Mesothelial cell of epicardium (in vitro differentiated cells): ENCODE data around the gene CCL1. TPM values are rescaled to one million over a fixed set of nuclear protein-coding genes. Genes with fewer than 3 reads are reported as not detected.

Source experiments
- DNase-seq, 2 experiments: peaks; one replicate each; pipeline ENCODE4 v3.0.0; 2021; ENCODE audit warnings: low spot score in 2 of 2; ENCODE audit not compliant: unreplicated experiment in 2 of 2
- H3K27ac Mint-ChIP-seq: 2 replicates; pipeline ENCODE4 v1.8.0; 2021; ENCODE audit warnings: mixed read lengths
- H3K27me3 Mint-ChIP-seq: 2 replicates; pipeline ENCODE4 v1.8.0; 2021; ENCODE audit warnings: low read depth, mixed read lengths
- H3K36me3 Mint-ChIP-seq: 2 replicates; pipeline ENCODE4 v1.8.0; 2021; ENCODE audit warnings: mixed read lengths
- H3K4me1 Mint-ChIP-seq: 2 replicates; pipeline ENCODE4 v1.8.0; 2021; ENCODE audit warnings: mixed read lengths
- H3K4me3 Mint-ChIP-seq: 2 replicates; pipeline ENCODE4 v1.8.0; 2021; ENCODE audit warnings: mild to moderate bottlenecking, moderate library complexity, mixed read lengths
- H3K9me3 Mint-ChIP-seq: 2 replicates; pipeline ENCODE4 v1.8.0; 2021; ENCODE audit warnings: mixed read lengths
- total RNA-seq: library from RNA; stranded (reverse); gene quantifications from 3 replicates; pipeline ENCODE4 v1.2.1, GENCODE V29; 2021
- TF ChIP-seq, protein P1 (sequence below): fragments of 200-600 bp; sonication (generic); IDR thresholded peaks from one replicate; pipeline ENCODE4 v1.5.0; 2021; ENCODE audit warnings: antibody characterized with exemption; ENCODE audit not compliant: unreplicated experiment

Gene CCL1
- total RNA-seq, 1 donor from 2014 or later, result not detected

DNA sequence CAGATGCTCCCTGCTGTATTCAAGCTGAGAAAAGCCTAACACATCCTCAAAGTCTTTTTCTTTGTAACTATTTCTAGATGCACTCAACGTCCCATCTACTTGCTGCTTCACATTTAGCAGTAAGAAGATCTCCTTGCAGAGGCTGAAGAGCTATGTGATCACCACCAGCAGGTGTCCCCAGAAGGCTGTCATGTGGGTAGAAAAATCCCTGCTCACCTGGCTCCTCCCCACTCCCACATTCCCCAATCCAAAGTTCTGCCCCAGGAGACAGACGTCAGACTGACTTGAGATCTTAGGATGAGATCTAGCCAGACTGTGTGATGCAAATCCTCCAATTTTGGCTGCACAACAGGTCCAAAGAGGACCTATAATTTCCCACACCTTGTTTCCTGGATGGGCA is 5.6 kb downstream of the CCL1 start:
- no peak overlapping the region for H3K4me3 Mint-ChIP-seq
- DNase-seq, result no peak
- no peaks in the 10 kb centered on the region for H3K4me1 Mint-ChIP-seq
- H3K27ac Mint-ChIP-seq, result no peak overlapping the region
- peaks cover 5% of the 10 kb centered on the region for H3K9me3 Mint-ChIP-seq
- TF ChIP-seq, protein P1, sequence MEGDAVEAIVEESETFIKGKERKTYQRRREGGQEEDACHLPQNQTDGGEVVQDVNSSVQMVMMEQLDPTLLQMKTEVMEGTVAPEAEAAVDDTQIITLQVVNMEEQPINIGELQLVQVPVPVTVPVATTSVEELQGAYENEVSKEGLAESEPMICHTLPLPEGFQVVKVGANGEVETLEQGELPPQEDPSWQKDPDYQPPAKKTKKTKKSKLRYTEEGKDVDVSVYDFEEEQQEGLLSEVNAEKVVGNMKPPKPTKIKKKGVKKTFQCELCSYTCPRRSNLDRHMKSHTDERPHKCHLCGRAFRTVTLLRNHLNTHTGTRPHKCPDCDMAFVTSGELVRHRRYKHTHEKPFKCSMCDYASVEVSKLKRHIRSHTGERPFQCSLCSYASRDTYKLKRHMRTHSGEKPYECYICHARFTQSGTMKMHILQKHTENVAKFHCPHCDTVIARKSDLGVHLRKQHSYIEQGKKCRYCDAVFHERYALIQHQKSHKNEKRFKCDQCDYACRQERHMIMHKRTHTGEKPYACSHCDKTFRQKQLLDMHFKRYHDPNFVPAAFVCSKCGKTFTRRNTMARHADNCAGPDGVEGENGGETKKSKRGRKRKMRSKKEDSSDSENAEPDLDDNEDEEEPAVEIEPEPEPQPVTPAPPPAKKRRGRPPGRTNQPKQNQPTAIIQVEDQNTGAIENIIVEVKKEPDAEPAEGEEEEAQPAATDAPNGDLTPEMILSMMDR, result no peak
- H3K27me3 Mint-ChIP-seq, result peaks cover 41% of the 10 kb centered on the region
- no peaks in the 10 kb centered on the region for H3K36me3 Mint-ChIP-seq

DNA sequence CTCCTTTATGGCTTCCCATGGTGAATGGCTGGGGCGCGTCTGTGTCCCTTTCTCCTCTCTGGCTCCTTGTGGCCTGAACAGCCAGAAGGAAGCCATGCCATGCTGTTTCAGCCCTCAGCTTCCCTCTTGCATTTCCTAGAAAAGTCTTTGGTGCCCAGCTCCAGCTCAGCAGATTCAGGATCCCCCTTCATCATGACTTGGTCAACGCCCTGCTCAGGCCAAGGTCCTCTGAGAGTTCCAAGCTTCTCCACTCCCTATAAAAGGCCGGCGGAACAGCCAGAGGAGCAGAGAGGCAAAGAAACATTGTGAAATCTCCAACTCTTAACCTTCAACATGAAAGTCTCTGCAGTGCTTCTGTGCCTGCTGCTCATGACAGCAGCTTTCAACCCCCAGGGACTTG is 6.8 kb downstream of the CCL1 start, which contains the start of gene CCL13:
CCL13 (plus strand) TSS at position 287 of the 400 bp plus-strand sequence; CDS start at position 334, 47 bp downstream.
- Mint-ChIP-seq H3K27me3 (peaks cover 41% of the 10 kb centered on the region), H3K4me1 (no peaks in the 10 kb centered on the region), H3K9me3 (peaks cover 5% of the 10 kb centered on the region), H3K4me3 (no peak within 1 kb of the TSS), H3K36me3 (no peaks in the 10 kb centered on the region), H3K27ac (no peak within 1 kb of the TSS)
- no peak for DNase-seq
- TF ChIP-seq, protein P1, result no peak

DNA sequence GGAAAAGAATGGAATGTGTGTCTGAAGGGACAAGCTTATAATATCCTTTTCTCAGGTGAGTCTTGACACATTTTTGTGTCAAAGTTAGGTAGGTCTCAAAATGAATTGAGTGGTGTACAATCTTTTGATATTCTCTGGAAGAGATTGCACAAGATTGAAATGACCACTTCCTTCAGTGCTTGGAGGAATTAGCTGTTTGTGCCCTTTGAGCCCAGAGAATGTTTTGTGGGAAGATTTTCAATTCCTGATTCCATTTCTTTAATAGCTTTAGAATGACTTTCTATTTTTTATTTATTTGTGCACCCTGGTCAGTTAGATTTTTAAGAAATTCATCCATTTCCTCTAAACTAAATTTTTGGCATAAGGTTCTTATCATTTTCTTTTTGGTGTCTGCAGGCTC is 8.4 kb downstream of the CCL1 start:
- DNase-seq, result no peak
- Mint-ChIP-seq H3K27me3 (peaks cover 41% of the 10 kb centered on the region), H3K9me3 (peaks cover 5% of the 10 kb centered on the region), H3K27ac (no peak overlapping the region), H3K4me3 (no peak overlapping the region), H3K4me1 (no peaks in the 10 kb centered on the region), H3K36me3 (no peaks in the 10 kb centered on the region)
- TF ChIP-seq, protein P1, result no peak

DNA sequence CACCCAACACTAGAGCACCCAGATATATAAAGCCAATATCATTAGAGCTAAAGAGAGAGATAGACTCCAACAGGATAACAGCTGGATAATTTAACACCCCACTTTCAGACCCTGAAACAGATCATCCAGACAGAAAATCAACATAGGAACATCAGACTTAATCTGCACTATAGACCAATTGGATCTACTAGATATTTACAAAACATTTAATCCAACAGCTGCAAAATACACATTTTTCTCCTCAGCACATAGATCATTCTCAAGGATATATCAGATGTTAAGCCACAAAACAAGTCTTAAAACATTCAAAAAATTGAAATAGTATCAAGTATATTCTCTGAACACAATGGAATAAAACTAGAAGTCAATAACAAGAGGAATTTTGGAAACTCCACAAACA is 10.8 kb downstream of the CCL1 start:
- Mint-ChIP-seq H3K27me3 (peaks cover 55% of the 10 kb centered on the region), H3K36me3 (no peaks in the 10 kb centered on the region), H3K4me1 (no peaks in the 10 kb centered on the region)

DNA sequence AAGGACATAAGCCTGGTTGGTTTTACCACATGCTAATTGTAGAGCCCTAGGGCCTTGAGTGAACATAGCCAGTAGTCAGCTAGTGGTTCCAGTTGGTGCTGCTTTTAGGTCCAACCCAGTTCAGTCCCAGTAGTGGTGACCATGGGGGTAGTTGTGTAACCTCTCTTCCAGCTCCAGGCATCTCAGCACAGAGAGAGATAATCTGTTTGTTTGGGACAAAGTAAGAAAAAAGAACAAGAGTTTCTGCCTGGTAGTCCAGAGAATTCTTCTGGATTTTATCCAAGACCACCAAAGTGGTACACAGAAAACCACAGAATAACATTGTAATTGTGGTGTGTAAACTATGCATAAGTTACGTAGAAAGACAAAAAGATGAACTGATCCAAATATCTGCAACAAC is 11.9 kb downstream of the CCL1 start:
- H3K4me3 Mint-ChIP-seq, result no peak overlapping the region
- H3K27ac Mint-ChIP-seq, result no peak overlapping the region
- H3K27me3 Mint-ChIP-seq, result peaks cover 56% of the 10 kb centered on the region
- no peaks in the 10 kb centered on the region for H3K4me1 Mint-ChIP-seq
- no peak for DNase-seq
- TF ChIP-seq, protein P1, result no peak
- no peaks in the 10 kb centered on the region for H3K36me3 Mint-ChIP-seq
- H3K9me3 Mint-ChIP-seq, result peaks cover 5% of the 10 kb centered on the region

More for the DNA sequence above, 10.8 kb downstream of the CCL1 start:
- peaks cover 5% of the 10 kb centered on the region for H3K9me3 Mint-ChIP-seq
- TF ChIP-seq, protein P1, result no peak
- DNase-seq, result no peak
- no peak overlapping the region for H3K27ac Mint-ChIP-seq
- H3K4me3 Mint-ChIP-seq, result no peak overlapping the region

DNA sequence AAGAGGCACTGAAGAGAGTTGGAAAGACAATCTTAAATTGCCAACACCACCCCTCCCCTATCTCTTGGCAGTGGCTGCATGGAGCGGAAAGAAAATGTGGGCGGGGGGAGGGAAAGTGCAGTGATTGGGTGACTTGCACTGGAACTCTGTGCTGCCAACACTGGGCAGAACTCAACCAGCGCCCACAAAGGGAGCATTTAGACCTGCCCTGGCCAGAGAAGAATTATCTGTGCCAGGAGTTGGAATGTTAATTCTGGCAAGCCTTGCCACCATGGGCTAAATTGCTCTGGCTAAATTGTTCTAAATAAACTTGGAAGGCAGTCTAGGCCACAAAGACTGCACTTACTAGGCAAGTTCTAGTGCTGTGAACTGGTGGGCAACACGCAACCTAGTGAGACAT is 13.3 kb downstream of the CCL1 start:
- TF ChIP-seq, protein P1, result no peak
- H3K36me3 Mint-ChIP-seq, result no peaks in the 10 kb centered on the region
- peaks cover 55% of the 10 kb centered on the region for H3K27me3 Mint-ChIP-seq
- H3K4me1 Mint-ChIP-seq, result no peaks in the 10 kb centered on the region
- H3K4me3 Mint-ChIP-seq, result no peak overlapping the region
- H3K9me3 Mint-ChIP-seq, result peaks cover 5% of the 10 kb centered on the region
- no peak overlapping the region for H3K27ac Mint-ChIP-seq
- DNase-seq, result no peak
